Measurements from ENCODE around the gene GABPA. TPM values are rescaled to one million over a fixed set of nuclear protein-coding genes. Genes with fewer than 3 reads are reported as not detected.
"Not testable (repeated sequence)": the region's sequence is repeated elsewhere in the genome, so short reads cannot be mapped to it uniquely, and the experiment has no call there.

Gene GABPA
- total RNA-seq, 4 donors from 2014 or later: 11.3 to 24.8 (median 21.7) TPM

- Histone ChIP-seq H3K27ac (no peak overlapping the region), H3K4me1 (no peaks in the 10 kb centered on the region), H3K4me3 (no peak overlapping the region), H3K27me3 (no peaks in the 10 kb centered on the region), H3K9me3 (no peaks in the 10 kb centered on the region), H3K36me3 (no peaks in the 10 kb centered on the region)
- TF ChIP-seq POLR2A (IDR thresholded peaks at IDR 0.05): no peak
- TF ChIP-seq, protein P1, sequence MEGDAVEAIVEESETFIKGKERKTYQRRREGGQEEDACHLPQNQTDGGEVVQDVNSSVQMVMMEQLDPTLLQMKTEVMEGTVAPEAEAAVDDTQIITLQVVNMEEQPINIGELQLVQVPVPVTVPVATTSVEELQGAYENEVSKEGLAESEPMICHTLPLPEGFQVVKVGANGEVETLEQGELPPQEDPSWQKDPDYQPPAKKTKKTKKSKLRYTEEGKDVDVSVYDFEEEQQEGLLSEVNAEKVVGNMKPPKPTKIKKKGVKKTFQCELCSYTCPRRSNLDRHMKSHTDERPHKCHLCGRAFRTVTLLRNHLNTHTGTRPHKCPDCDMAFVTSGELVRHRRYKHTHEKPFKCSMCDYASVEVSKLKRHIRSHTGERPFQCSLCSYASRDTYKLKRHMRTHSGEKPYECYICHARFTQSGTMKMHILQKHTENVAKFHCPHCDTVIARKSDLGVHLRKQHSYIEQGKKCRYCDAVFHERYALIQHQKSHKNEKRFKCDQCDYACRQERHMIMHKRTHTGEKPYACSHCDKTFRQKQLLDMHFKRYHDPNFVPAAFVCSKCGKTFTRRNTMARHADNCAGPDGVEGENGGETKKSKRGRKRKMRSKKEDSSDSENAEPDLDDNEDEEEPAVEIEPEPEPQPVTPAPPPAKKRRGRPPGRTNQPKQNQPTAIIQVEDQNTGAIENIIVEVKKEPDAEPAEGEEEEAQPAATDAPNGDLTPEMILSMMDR (IDR thresholded peaks at IDR 0.05): no peak
- DNase-seq: no peak
Observed at GRCh38 chr21:25700741-25701140, 34.0 kb upstream of the GABPA start.

GRCh38 chr21:25701529-25701928 is 33.2 kb upstream of the GABPA start:
- no peaks in the 10 kb centered on the region for H3K36me3 ChIP-seq
- H3K27me3 ChIP-seq: no peaks in the 10 kb centered on the region
- no peaks in the 10 kb centered on the region for H3K4me1 ChIP-seq
- H3K4me3 ChIP-seq: no peak overlapping the region
- DNase-seq: no peak
- TF ChIP-seq, protein P1 (IDR thresholded peaks at IDR 0.05): no peak
- no peak for TF ChIP-seq POLR2A (IDR thresholded peaks at IDR 0.05)
- no peaks in the 10 kb centered on the region for H3K9me3 ChIP-seq
- no peak overlapping the region for H3K27ac ChIP-seq

- H3K9me3 ChIP-seq: no peaks in the 10 kb centered on the region
- H3K4me1 ChIP-seq: no peaks in the 10 kb centered on the region
- no peak for TF ChIP-seq POLR2A (IDR thresholded peaks at IDR 0.05)
- TF ChIP-seq, protein P1 (IDR thresholded peaks at IDR 0.05): peak; percentile 54 to 86 (median 74)
- H3K4me3 ChIP-seq: no peak overlapping the region
- no peaks in the 10 kb centered on the region for H3K36me3 ChIP-seq
- peak in 2 of 3 donors; percentile 44 to 78 for DNase-seq
- H3K27me3 ChIP-seq: no peaks in the 10 kb centered on the region
- H3K27ac ChIP-seq: no peak overlapping the region
Observed at GRCh38 chr21:25708467-25709065, 26.2 kb upstream of the GABPA start.

DNA sequence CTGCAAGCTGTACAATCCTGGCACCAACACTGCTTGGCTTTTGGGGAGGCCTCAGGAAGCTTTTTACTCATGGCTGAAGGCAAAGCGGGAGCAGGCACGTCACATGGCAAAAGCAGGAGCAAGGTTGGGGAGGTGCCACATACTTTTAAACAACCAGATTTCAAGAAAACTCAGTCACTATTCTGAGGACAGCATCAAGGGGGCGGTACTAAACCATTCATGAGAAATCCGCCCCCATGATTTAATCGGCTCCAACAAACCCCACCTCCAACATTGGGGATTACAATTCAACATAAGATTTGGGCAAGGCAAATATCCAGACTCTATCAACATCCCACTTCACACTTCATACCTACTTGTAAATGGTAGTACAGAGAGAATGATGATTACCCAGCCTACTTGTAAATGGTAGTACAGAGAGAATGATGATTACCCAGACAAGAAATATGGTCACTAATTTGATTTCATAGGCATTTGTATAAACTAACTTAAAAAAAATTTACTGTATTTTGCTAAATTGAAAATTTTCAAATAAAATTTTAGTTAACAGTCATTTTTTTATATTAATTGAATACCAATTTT is 25.0 kb upstream of the GABPA start:
- no peak for TF ChIP-seq POLR2A (IDR thresholded peaks at IDR 0.05)
- TF ChIP-seq, protein P1 (IDR thresholded peaks at IDR 0.05): no peak
- no peaks in the 10 kb centered on the region for H3K4me1 ChIP-seq
- H3K9me3 ChIP-seq: no peaks in the 10 kb centered on the region
- no peak overlapping the region for H3K27ac ChIP-seq
- no peaks in the 10 kb centered on the region for H3K27me3 ChIP-seq
- DNase-seq: no peak
- H3K4me3 ChIP-seq: no peak overlapping the region
- H3K36me3 ChIP-seq: no peaks in the 10 kb centered on the region

- Histone ChIP-seq H3K27ac (no peak overlapping the region), H3K9me3 (no peaks in the 10 kb centered on the region), H3K4me1 (no peaks in the 10 kb centered on the region), H3K36me3 (no peaks in the 10 kb centered on the region), H3K4me3 (no peak overlapping the region), H3K27me3 (no peaks in the 10 kb centered on the region)
- TF ChIP-seq, protein P1 (IDR thresholded peaks at IDR 0.05): no peak
- TF ChIP-seq POLR2A (IDR thresholded peaks at IDR 0.05): no peak
- DNase-seq: no peak
Observed at GRCh38 chr21:25710550-25710949, 24.2 kb upstream of the GABPA start.

GRCh38 chr21:25714066-25714465 is 20.7 kb upstream of the GABPA start:
- H3K4me1 ChIP-seq, H3K27me3 ChIP-seq, H3K4me3 ChIP-seq, H3K27ac ChIP-seq, H3K9me3 ChIP-seq, DNase-seq: not testable (repeated sequence)
- H3K36me3 ChIP-seq: peaks cover 0 to 12% (median 0%) of the 10 kb centered on the region in 3 donors
